Stimulated activated CD4-positive, alpha-beta T cell treated with anti-CD3 and anti-CD28 coated beads, Interleukin-1b, Interleukin-23, amount 100 ng/mL, for 24 hours (primary cell): ENCODE results near the gene NIP7.
A peak's percentile ranks its signal among the peaks of the same experiment; 100 is the strongest.
"Not testable (repeated sequence)": the region's sequence is repeated elsewhere in the genome, so short reads cannot be mapped to it uniquely, and the experiment has no call there.

Experiments
- DNase-seq, 4 experiments: peaks; one replicate each; pipeline ENCODE4 v3.0.0-alpha.2; 2020; ENCODE audit warnings: low read depth in 4 of 4, low spot score in 1 of 4

Gene NIP7

DNA sequence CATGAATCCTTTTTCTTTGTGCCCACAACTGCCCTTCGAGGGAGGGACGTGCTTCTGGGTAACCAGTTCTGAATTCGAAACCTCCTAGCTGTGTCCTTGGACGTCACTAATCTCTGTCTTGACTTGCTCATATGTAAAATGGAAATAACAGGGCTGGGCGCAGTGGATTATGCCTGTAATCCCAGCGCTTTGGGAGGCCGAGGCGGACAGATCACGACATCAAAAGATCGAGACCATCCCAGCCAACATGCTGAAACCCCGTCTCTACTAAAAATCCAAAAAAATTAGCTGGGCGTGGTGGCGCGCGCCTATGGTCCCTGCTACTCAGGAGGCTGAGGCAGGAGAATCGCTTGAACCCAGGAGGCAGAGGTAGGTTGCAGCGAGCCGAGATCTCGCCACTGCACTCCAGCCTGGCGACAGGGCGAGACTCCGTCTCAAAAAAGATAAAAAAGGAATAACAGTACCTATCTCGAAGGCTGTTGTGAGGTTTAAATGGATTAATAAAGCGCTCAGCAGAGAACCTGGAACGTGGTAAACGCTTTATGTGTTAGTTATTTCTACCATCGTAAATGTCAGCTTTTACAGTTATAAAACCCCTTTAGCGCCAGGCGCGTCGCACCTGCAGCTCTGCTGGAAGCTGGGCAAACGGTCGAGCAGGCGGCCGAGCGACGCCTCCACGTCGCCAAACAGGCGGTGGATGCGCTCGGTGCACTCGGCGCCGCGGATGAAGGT is 849 bp upstream of the NIP7 start:
- no peak for DNase-seq

GRCh38 chr16:69340095-69340644 is 598 bp downstream of the NIP7 start:
- no peak for DNase-seq

- DNase-seq = no peak
Measured at GRCh38 chr16:69344171-69344570, 4.6 kb downstream of the NIP7 start.

GRCh38 chr16:69345923-69346322 is 6.4 kb downstream of the NIP7 start:
- DNase-seq = no peak

DNA sequence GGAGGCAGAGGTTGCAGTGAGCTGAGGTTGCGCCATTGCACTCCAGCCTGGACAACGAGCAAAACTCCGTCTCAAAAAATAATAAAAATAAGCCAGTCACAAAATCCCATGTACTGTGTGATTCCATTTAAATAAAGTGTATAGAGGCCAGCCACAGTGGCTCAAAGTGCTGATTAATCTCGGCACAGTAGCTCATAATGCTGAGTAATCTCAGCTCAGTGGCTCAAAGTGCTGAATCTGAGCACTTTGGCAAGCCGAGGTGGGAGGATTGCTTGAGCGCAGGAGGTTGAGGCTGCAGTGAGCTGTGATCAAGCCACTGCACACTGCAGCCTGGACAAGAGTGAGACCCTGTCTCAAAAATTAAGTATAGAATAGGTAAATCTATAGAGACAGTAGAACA is 7.1 kb downstream of the NIP7 start:
- DNase-seq = no peak

GRCh38 chr16:69348222-69348621 is 8.7 kb downstream of the NIP7 start:
- DNase-seq = no peak

GRCh38 chr16:69349536-69349935 is 10.0 kb downstream of the NIP7 start:
- no peak for DNase-seq

GRCh38 chr16:69350536-69351133 is 11.1 kb downstream of the NIP7 start:
- DNase-seq = no peak

GRCh38 chr16:69351309-69352027 is 11.9 kb downstream of the NIP7 start, which contains the start of gene TMED6:
TSS of gene TMED6 (minus strand) at chr16:69351786. CDS start at chr16:69351753, 33 bp downstream.
- no peak for DNase-seq

DNA sequence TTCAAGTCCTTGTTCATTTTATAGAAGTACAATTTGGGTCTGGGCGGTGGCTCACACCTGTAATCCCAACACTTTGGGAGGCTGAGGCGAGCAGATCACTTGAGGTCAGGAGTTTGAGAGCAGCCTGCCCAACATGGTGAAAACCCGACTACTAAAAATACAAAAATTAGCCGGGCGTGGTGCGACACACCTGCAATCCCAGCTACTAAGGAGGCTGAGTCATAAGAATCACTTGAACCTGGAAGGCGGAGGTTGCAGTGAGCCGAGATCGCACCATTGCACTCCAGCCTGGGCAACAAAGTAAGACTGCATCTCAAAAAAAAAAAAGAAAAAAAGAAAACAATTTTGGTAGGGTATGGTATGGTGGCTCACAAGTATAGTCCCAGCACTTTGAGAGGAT is 20.5 kb downstream of the NIP7 start:
- not testable (repeated sequence) for DNase-seq

- no peak for DNase-seq
Measured at GRCh38 chr16:69363281-69363717, 23.7 kb downstream of the NIP7 start.

- no peak for DNase-seq
Measured at GRCh38 chr16:69364088-69364487, 24.5 kb downstream of the NIP7 start.

- no peak for DNase-seq
Measured at GRCh38 chr16:69365901-69366300, 26.3 kb downstream of the NIP7 start.

- peak in 1 of 4 experiments; percentile 6 for DNase-seq
Measured at GRCh38 chr16:69366431-69366830, 26.9 kb downstream of the NIP7 start.

DNA sequence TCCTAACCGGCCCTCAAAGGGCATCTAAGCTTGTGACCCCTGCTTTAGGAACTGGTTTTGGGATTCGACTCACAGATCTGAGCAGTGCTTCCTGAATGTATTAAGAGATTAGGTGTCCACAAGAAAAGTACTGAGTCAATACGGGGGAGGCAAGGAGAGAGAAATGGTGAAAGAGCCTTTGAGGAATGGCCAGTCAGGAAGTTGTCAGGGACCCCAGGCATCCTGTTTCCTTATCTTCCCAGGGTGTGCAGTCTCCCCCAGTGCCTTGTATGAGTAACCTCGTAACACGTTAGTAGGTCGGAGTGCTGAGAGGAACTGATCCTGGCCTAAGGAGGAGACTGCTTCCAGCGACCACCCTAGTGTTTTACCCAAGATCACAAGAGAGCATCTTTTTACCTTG is 28.4 kb downstream of the NIP7 start:
- no peak for DNase-seq

DNA sequence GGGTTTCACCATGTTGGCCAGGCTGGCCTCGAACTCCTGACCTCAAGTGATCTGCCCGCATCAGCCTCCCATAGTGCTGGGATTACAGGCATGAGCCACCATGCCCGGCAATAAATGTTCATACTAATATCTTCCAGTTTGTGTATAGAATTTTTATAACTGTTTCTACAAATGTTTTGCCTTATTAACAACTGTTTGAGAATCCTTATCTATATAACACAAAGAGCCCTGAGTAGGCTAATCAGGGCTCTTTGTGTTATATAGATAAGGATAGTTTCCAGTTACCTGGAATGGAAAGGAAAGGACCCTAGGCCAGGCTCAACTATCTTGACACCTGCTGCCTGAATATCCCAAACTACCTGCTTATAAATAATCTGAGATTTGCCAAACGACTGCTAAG is 29.3 kb downstream of the NIP7 start:
- DNase-seq = no peak

GRCh38 chr16:69371564-69371963 is 32.0 kb downstream of the NIP7 start:
- no peak for DNase-seq

GRCh38 chr16:69373019-69373418 is 33.4 kb downstream of the NIP7 start:
- DNase-seq = no peak

DNA sequence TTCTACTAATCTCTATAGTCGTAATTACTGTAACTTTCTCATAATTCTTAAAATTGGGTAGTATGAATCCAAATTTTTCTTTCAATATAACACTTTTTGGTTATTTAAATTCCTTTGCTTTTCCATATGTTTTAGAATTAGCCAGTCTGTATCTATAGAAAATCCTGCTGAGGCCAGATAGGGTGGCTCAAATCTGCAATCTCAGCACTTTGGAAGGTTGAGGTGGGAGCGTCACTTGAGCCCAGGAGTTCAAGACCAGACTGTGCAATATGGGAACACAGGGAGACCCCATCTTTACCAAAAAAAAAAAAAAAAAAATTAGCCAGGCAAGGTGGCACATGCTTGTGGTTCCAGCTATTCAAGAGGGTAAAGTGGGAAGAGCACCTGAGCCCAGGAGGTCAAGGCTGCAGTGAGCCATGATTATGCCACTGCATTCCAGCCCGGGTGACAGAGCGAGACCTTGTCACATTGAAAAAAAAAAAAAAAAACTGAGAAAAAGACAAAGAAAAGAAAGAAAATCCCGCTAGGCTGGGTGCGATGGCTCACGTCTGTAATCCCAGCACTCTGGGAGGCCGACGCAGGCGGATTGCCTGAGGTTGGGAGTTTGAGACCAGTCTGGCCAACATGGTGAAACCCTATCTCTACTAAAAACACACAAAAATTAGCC is 37.0 kb downstream of the NIP7 start:
- DNase-seq = no peak

DNA sequence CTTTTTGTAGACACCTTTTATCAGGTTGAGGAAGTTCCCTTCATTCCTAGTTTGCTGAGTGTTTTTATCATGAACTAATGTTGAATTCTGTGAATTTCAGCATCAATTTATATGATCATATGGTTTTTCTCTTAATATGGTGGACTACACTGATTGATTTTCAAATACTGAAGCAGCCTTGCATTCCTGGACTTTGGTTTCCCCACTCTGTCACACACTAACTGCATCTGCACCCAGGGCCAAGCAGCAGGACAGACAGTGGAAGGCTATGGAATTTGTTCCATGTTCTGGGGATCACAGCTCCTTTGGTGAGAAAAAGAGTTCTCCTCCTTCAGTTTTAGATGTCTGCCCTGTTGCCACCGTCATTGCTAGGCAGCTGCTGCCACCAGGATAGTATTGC is 38.5 kb downstream of the NIP7 start:
- no peak for DNase-seq

DNA sequence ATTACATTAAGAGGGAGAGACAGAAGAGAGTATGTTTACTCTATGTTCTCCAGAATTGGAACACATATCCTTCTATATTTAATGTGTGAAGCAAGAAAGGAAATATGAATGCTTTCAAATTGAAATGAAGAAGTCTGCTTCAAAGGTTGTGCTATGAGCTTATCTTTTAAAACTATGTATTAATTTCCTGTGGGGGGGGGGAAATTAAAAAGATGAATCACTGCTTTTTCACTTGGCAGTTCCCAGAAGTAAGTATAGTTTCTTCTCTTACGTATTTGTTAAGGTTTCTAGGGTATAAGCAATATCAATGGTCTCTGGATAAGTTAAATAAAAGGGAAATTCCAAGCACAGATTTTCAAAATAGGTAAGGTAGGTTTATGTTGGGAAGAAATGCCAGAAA is 39.2 kb downstream of the NIP7 start:
- no peak for DNase-seq
